ENCODE data around the gene RHOD.

The RHOD gene

GRCh38 chr11:67111261-67111660 lies 54.6 kb downstream of the RHOD start:
- DNase-seq (ENCODE audit: low spot score) = no peak
- no peak overlapping the region for H3K27ac ChIP-seq

GRCh38 chr11:67113231-67113721 lies 56.6 kb downstream of the RHOD start:
- TF ChIP-seq CTCF (IDR thresholded peaks at IDR 0.05) = no peak
- no peak overlapping the region for H3K27ac ChIP-seq
- no peak overlapping the region for H3K4me3 ChIP-seq
- no peak for DNase-seq (ENCODE audit: low spot score)

More at GRCh38 chr11:67111261-67111660, 54.6 kb downstream of the RHOD start:
- TF ChIP-seq CTCF (IDR thresholded peaks at IDR 0.05) = no peak
- H3K4me3 ChIP-seq = no peak overlapping the region

- TF ChIP-seq CTCF (IDR thresholded peaks at IDR 0.05) = no peak
- DNase-seq (ENCODE audit: low spot score) = no peak
These were observed 57.7 kb downstream of the RHOD start for GRCh38 chr11:67114275-67114896.

GRCh38 chr11:67116758-67117105 lies 60.1 kb downstream of the RHOD start:
- TF ChIP-seq CTCF (IDR thresholded peaks at IDR 0.05) = no peak
- Histone ChIP-seq H3K4me3 (no peak overlapping the region), H3K27ac (no peak overlapping the region)
- no peak for DNase-seq (ENCODE audit: low spot score)

More at GRCh38 chr11:67114275-67114896, 57.7 kb downstream of the RHOD start:
- H3K4me3 ChIP-seq = no peak overlapping the region
- H3K27ac ChIP-seq = no peak overlapping the region

GRCh38 chr11:67117176-67117575 lies 60.5 kb downstream of the RHOD start:
- no peak for DNase-seq (ENCODE audit: low spot score)
- no peak for TF ChIP-seq CTCF (IDR thresholded peaks at IDR 0.05)

GRCh38 chr11:67117672-67118180 lies 61.1 kb downstream of the RHOD start:
- Histone ChIP-seq H3K4me3 (peak overlapping the region; percentile 90), H3K27ac (peak overlapping the region in 1 of 2 donors; percentile 96)
- TF ChIP-seq CTCF (IDR thresholded peaks at IDR 0.05) = no peak
- DNase-seq (ENCODE audit: low spot score) = no peak

More at GRCh38 chr11:67117176-67117575, 60.5 kb downstream of the RHOD start:
- H3K4me3 ChIP-seq = no peak overlapping the region
- peak overlapping the region in 1 of 2 donors; percentile 96 for H3K27ac ChIP-seq

- peak overlapping the region; percentile 92 to 96 for H3K27ac ChIP-seq
- DNase-seq (ENCODE audit: low spot score) = no peak
- no peak for TF ChIP-seq CTCF (IDR thresholded peaks at IDR 0.05)
- peak overlapping the region; percentile 90 for H3K4me3 ChIP-seq
These were observed 61.6 kb downstream of the RHOD start for GRCh38 chr11:67118181-67118766.

All from coronary artery (tissue), 2 donors.